Rectal smooth muscle tissue (tissue), 1 donor: ENCODE data around the gene PDSS1.
"Not testable (repeated sequence)": the region's sequence is repeated elsewhere in the genome, so short reads cannot be mapped to it uniquely, and the experiment has no call there.

Source experiments
- H3K27ac ChIP-seq: one replicate; pipeline ENCODE4 v1.7.0; 2013; ENCODE audit warnings: low read depth, low read length, inconsistent platforms
- H3K27me3 ChIP-seq: one replicate; pipeline ENCODE4 v1.7.0; 2013; ENCODE audit warnings: low read length; ENCODE audit not compliant: control insufficient read depth, insufficient read depth
- H3K36me3 ChIP-seq: one replicate; pipeline ENCODE4 v1.7.0; 2013; ENCODE audit warnings: low read length; ENCODE audit not compliant: control insufficient read depth, insufficient read depth
- H3K4me1 ChIP-seq: one replicate; pipeline ENCODE4 v1.7.0; 2013; ENCODE audit warnings: low read length; ENCODE audit not compliant: control insufficient read depth, insufficient read depth
- H3K4me3 ChIP-seq: one replicate; pipeline ENCODE4 v1.7.0; 2013; ENCODE audit warnings: low read length
- H3K9ac ChIP-seq: one replicate; pipeline ENCODE4 v1.7.0; 2013; ENCODE audit warnings: low read length

The PDSS1 gene

DNA sequence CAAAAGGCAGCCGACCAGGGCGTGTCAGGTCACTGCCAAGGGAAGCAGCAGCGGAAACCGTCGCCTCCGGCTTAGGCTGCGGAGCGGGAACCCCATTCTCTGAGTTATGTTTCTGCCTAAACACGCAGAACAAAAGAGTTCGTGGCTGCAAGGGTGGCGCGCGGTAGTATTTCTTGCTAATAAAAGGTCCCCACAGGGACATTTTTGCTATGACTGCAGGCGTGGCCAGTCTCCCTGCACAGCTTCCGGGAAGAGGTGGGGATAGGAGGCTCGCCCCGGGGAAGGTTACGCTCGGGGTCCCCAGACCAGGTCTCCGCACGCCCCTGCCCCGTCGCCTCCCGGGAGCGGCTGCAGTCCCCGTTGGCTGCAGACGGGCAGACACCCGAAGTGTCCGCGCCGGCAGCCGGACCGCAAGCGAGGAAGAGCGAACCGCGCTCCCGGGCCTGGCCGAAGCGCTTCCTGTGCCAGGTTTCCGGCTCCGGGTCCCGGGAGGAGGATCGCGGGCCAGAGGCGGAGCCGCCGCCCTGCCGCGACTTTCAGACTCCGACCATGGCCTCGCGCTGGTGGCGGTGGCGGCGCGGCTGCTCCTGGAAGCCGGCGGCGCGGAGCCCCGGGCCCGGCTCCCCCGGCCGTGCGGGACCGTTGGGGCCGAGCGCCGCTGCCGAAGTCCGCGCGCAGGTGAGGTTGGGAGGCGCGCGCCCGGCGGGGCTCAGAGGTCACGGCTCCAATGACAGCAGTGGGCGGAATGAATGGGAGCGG is at the start of gene PDSS1:
TSS of gene PDSS1 (plus strand) at position 539 of the 759 bp plus-strand sequence. CDS start at position 550, 11 bp downstream.
- H3K27me3 ChIP-seq: no peaks in the 10 kb centered on the region
- no peaks in the 10 kb centered on the region for H3K36me3 ChIP-seq
- H3K4me1 ChIP-seq: peaks cover 4% of the 10 kb centered on the region
- H3K9ac ChIP-seq: peak within 1 kb of the TSS; percentile 74
- peak within 1 kb of the TSS; percentile 89 for H3K27ac ChIP-seq
- H3K4me3 ChIP-seq: peak within 1 kb of the TSS; percentile 95

GRCh38 chr10:26648245-26648636 is 49.3 kb upstream of the PDSS1 start:
- H3K36me3 ChIP-seq, H3K4me3 ChIP-seq, H3K27ac ChIP-seq, H3K9ac ChIP-seq, H3K27me3 ChIP-seq, H3K4me1 ChIP-seq: not testable (repeated sequence)

GRCh38 chr10:26650406-26650805 is 47.1 kb upstream of the PDSS1 start:
- Histone ChIP-seq H3K36me3 (no peaks in the 10 kb centered on the region), H3K9ac (no peak overlapping the region), H3K27me3 (no peaks in the 10 kb centered on the region), H3K4me1 (no peaks in the 10 kb centered on the region), H3K27ac (no peak overlapping the region), H3K4me3 (no peak overlapping the region)

- not testable (repeated sequence) for H3K4me1 ChIP-seq, H3K36me3 ChIP-seq
Measured at GRCh38 chr10:26651476-26651875, 46.0 kb upstream of the PDSS1 start.

DNA sequence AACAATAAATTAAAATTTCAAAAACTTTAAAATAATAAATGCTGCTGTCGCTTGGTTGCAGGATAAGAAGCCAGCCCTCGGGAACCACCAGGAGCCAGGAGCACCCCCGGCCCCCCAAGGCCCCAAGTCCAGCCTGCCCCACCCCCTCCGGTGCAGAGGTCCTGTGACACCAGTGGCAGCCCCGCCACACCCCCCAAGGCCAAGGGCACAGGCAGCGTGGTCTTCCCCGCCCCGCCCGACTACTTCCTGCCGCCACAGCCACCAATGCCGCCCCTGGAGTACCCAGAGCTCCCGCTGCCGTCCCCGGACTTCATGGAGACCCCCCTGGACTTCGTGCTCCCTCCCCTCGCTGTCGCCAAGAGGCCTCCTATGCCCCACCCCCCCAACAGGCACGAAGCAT is 44.5 kb upstream of the PDSS1 start:
- no peak overlapping the region for H3K9ac ChIP-seq
- H3K27me3 ChIP-seq: no peaks in the 10 kb centered on the region
- no peak overlapping the region for H3K4me3 ChIP-seq
- H3K36me3 ChIP-seq: no peaks in the 10 kb centered on the region
- no peak overlapping the region for H3K27ac ChIP-seq
- no peaks in the 10 kb centered on the region for H3K4me1 ChIP-seq

More at GRCh38 chr10:26651476-26651875, 46.0 kb upstream of the PDSS1 start:
- not testable (repeated sequence) for H3K27me3 ChIP-seq, H3K9ac ChIP-seq, H3K4me3 ChIP-seq, H3K27ac ChIP-seq

DNA sequence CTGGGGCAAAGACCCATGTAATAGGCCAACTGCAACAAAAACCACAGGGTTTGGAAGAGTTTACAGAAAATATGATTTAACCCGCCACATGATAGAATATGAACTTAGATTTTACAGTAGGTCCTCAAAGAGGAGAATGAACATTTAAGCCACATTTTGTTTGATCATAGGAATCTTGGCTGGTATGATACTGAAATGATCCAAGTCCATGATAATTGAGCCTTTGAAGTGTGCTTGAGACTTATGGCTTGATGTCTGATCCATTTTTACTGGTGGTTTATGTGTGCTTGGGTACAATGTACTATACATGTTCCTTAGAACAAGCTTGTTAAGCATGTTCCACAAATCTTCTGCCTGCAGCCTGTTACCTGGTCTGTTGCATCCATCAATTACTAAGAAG is 41.8 kb upstream of the PDSS1 start:
- H3K27ac ChIP-seq: no peak overlapping the region
- H3K27me3 ChIP-seq: no peaks in the 10 kb centered on the region
- H3K9ac ChIP-seq: no peak overlapping the region
- no peaks in the 10 kb centered on the region for H3K36me3 ChIP-seq
- no peak overlapping the region for H3K4me3 ChIP-seq
- no peaks in the 10 kb centered on the region for H3K4me1 ChIP-seq

- Histone ChIP-seq H3K36me3 (no peaks in the 10 kb centered on the region), H3K27me3 (no peaks in the 10 kb centered on the region), H3K9ac (no peak overlapping the region), H3K4me1 (no peaks in the 10 kb centered on the region), H3K4me3 (no peak overlapping the region), H3K27ac (no peak overlapping the region)
Measured at GRCh38 chr10:26662864-26663263, 34.6 kb upstream of the PDSS1 start.

GRCh38 chr10:26665080-26666048 is 32.1 kb upstream of the PDSS1 start:
- H3K9ac ChIP-seq: no peak overlapping the region
- no peaks in the 10 kb centered on the region for H3K36me3 ChIP-seq
- no peak overlapping the region for H3K27ac ChIP-seq
- no peaks in the 10 kb centered on the region for H3K27me3 ChIP-seq
- H3K4me1 ChIP-seq: no peaks in the 10 kb centered on the region
- H3K4me3 ChIP-seq: no peak overlapping the region

GRCh38 chr10:26675873-26676257 is 21.6 kb upstream of the PDSS1 start:
- Histone ChIP-seq H3K27ac (no peak overlapping the region), H3K4me1 (no peaks in the 10 kb centered on the region), H3K27me3 (no peaks in the 10 kb centered on the region), H3K4me3 (no peak overlapping the region), H3K36me3 (no peaks in the 10 kb centered on the region), H3K9ac (no peak overlapping the region)

- no peaks in the 10 kb centered on the region for H3K4me1 ChIP-seq
- H3K27me3 ChIP-seq: no peaks in the 10 kb centered on the region
- H3K27ac ChIP-seq: no peak overlapping the region
- no peak overlapping the region for H3K9ac ChIP-seq
- no peaks in the 10 kb centered on the region for H3K36me3 ChIP-seq
- H3K4me3 ChIP-seq: no peak overlapping the region
Measured at GRCh38 chr10:26679588-26679987, 17.9 kb upstream of the PDSS1 start.

- Histone ChIP-seq H3K9ac (no peak overlapping the region), H3K36me3 (no peaks in the 10 kb centered on the region), H3K27ac (no peak overlapping the region), H3K4me1 (no peaks in the 10 kb centered on the region), H3K4me3 (no peak overlapping the region), H3K27me3 (no peaks in the 10 kb centered on the region)
Measured at GRCh38 chr10:26681076-26681475, 16.4 kb upstream of the PDSS1 start.

GRCh38 chr10:26681971-26682370 is 15.5 kb upstream of the PDSS1 start:
- not testable (repeated sequence) for H3K4me3 ChIP-seq, H3K9ac ChIP-seq, H3K36me3 ChIP-seq, H3K27ac ChIP-seq, H3K4me1 ChIP-seq, H3K27me3 ChIP-seq
